Urinary bladder (tissue), 4 donors: ENCODE measurements around the gene HP1BP3. TPM values are rescaled to one million over a fixed set of nuclear protein-coding genes. Genes with fewer than 3 reads are reported as not detected.
"Not testable (repeated sequence)": the region's sequence is repeated elsewhere in the genome, so short reads cannot be mapped to it uniquely, and the experiment has no call there.

Experiments
- DNase-seq: peaks from one replicate; pipeline ENCODE4 v3.0.0-alpha.2; 2015; ENCODE audit errors: extremely low spot score
- H3K27ac ChIP-seq: one replicate; pipeline ENCODE4 v1.5.1; 2013; ENCODE audit warnings: low read depth, mild to moderate bottlenecking, moderate library complexity
- H3K36me3 ChIP-seq: one replicate; pipeline ENCODE4 v1.6.1; 2013; ENCODE audit warnings: mild to moderate bottlenecking, moderate library complexity; ENCODE audit not compliant: insufficient read depth
- H3K4me1 ChIP-seq: one replicate; pipeline ENCODE4 v1.6.1; 2013; ENCODE audit warnings: mild to moderate bottlenecking, moderate library complexity; ENCODE audit not compliant: insufficient read depth
- H3K4me3 ChIP-seq: one replicate; pipeline ENCODE4 v1.5.1; 2013; ENCODE audit warnings: low read depth, low read length
- WGBS: extraction: QIAGEN DNeasy Blood & Tissue Kit; methylation state at CpG from one replicate; pipeline ENCODE4 v1.1.7; 2013; 5-methylcytosine and 5-hydroxymethylcytosine counted together
- polyA plus RNA-seq: library from polyadenylated mRNA; stranded (reverse); fragments of 200-250 nt; gene quantifications from one replicate; pipeline ENCODE4 v1.2.3, GENCODE V29; 2013
- total RNA-seq: library from RNA; depleted of rRNA; stranded (reverse); fragments of >200 nt; gene quantifications from one replicate; pipeline ENCODE4 v1.2.3, GENCODE V29; 2014
- donor health status: healthy with polysubstance abuse.
- donor health status: healthy.

Gene HP1BP3
- total and polyA plus RNA-seq, 2 donors = 186 to 385 TPM

DNA sequence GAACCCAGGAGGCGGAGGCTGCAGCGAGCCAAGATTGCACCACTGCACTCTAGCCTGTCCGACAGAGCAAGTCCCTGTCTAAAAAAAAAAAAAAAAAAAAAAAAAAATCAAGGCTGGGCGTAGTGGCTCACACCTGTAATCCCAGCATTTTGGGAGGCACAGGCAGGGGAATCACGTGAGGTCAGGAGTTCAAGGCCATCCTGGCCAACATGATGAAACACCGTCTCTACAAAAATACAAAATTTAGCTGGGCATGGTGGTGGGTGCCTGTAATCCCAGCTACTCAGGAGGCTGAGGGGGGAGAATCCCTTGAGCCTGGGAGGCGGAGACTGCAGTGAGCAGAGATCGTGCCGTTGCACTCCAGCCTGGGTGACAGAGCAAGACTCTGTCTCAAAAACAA is 2.5 kb upstream of the HP1BP3 start:
- not testable (repeated sequence) for H3K4me3 ChIP-seq

DNA sequence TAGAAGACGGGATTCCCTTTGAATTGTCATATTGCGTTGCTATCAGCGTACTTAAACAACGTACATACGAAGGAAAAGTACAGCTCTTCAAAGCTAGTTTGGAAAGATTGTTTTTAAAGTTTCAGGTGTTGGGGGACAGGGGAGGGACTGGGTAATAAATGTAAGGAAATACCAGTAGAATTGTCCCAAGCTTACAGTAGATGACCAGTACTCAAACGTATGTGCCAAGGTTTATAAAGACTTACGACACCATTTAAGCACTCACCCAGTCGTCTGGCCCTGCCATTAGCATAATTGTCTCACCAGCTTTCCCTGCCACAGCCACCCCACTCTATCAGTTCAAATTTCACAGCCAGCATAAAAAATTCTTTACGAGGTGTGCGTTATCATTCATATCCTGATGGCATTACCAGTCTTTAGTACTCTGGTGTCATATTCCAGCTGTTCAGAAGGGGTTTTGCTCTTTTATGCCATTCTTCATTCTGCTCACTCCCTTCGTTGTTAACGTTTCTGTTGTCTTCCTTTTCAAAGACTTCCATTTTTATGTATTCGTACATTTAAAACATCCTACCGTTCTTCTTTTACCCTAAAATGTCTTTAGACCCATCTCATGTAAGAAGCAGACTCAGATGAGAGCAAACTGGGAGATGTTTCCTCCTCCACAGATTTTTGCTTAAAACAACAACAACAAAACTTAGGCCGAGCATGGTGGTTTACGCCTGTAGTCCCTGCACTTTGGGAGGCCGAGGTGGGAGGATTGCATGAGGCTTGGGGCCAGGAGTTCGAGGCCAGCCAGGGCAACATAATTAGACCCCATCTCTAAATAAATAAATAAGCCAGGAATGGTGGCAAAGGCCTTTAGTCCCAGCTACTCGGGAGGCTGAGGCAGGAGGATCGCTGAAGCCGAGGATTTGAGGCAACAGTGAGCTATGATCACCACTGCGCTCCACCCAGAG is 1.0 kb upstream of the HP1BP3 start:
- Histone ChIP-seq H3K4me3 (peak overlapping the region; percentile 76), H3K36me3 (no peaks in the 10 kb centered on the region), H3K4me1 (no peaks in the 10 kb centered on the region), H3K27ac (peak overlapping the region; percentile 99)
- 39% methylated on average over 22 of the region's 22 CpGs for WGBS
- no peak for DNase-seq

More for the DNA sequence above, 2.5 kb upstream of the HP1BP3 start:
- not testable (repeated sequence) for H3K4me1 ChIP-seq, H3K27ac ChIP-seq, H3K36me3 ChIP-seq, DNase-seq
- WGBS = 91% methylated on average over 9 of the region's 9 CpGs

DNA sequence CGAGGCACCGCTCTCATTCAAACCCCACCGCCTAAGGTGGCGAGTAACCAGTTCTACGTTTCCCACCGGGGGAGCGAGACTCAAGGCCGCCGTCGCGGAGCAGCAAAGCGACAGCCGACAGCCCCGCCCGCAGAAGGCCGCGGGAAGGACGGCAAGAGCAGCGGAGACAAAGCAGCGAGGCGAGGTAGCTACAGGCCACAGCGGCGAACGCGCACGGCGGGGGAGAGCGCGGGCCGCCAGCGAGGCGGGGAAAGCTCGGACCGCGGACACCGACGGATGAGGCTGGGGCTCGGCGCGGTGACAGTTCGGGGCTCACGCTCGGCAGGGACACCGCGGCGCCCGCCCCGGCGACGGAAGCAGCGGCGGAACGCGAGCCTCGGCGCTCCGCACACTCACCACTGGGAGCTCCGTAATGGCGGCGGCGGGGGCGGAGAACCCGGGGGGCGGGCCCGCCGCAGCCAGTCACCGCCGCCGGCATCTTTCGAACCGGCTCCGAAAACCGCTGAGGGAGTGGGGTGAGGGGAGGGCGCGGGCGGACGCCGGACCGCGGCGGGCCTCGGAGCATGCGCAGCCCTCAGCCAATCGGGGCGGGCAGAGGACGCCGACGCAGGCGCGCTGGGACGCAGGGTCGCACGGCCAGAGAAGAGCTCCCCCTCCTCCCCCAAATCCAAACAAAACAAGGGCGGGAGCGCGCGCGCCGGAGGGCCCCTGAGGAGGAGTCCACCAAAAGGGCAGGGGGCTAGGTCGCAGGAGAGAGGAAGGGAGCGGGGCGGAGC is 666 bp downstream of the HP1BP3 start:
- Histone ChIP-seq H3K27ac (peak overlapping the region; percentile 99), H3K4me3 (peak overlapping the region; percentile 76), H3K36me3 (no peaks in the 10 kb centered on the region), H3K4me1 (no peaks in the 10 kb centered on the region)
- under 1% methylated on average over 97 of the region's 102 CpGs for WGBS
- DNase-seq = peak; percentile 84

DNA sequence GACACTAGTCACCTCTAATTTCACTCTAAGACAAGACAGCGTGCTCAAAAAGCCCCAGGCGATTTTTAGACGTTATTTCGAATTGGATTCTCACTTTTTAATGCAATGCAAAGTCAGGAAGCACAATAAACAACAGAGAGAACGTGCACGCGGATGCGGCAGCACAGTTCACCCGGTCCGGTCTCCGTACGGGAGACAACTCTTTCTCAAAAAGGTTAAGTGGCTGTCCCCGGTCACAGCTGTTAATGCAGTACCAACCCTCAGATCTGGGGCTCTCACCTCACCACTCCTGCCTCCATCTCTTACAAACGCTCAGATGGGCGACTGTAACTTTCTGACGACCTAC is 1.2 kb downstream of the HP1BP3 start:
- no peaks in the 10 kb centered on the region for H3K4me1 ChIP-seq
- no peak overlapping the region for H3K27ac ChIP-seq
- WGBS = under 1% methylated on average over 16 of the region's 16 CpGs
- H3K4me3 ChIP-seq = peak overlapping the region; percentile 76
- H3K36me3 ChIP-seq = no peaks in the 10 kb centered on the region
- DNase-seq = no peak

DNA sequence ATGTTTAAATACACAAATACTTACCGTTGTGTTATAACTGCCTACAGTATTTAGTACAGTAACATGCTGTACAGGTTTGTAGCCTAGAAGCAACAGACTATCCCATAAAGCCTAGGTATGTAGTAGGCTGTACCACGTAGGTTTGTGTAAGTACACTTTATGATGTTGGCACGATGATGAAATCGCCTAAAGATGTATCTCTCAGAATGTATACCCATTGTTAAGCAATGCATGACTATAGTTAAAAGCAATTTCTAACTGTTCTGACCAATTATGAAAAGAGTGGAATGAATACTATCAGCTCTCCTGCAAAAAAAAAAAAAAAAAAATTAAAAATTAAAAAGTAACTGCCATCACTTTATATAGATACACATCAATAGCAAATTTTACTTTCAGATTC is 11.4 kb downstream of the HP1BP3 start:
- no peak for DNase-seq
- no peak overlapping the region for H3K27ac ChIP-seq
- H3K4me1 ChIP-seq = no peaks in the 10 kb centered on the region
- WGBS = 89% methylated on average over 4 of the region's 4 CpGs
- no peak overlapping the region for H3K4me3 ChIP-seq
- H3K36me3 ChIP-seq = no peaks in the 10 kb centered on the region

DNA sequence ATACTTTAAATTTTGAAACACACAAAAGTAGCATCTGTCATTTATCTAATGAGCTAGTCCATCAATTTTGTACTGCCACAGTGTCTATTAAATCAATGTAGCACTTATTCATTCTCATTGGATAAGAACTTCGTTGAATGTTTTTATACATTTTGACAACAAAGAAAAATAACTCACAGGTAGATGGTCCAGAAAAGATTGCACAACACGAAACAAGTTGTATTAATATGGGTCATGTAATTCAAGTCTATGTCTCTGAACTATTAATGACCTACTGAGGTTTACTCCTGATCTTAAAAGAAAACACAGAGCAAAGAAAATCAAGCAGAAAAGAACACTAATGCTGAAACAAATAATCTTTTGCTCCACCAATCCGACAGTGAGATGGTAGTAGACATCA is 15.3 kb downstream of the HP1BP3 start:
- WGBS = 93% methylated on average over 3 of the region's 3 CpGs
- no peak overlapping the region for H3K27ac ChIP-seq
- no peaks in the 10 kb centered on the region for H3K4me1 ChIP-seq
- peaks cover 4% of the 10 kb centered on the region for H3K36me3 ChIP-seq
- no peak overlapping the region for H3K4me3 ChIP-seq
- no peak for DNase-seq

DNA sequence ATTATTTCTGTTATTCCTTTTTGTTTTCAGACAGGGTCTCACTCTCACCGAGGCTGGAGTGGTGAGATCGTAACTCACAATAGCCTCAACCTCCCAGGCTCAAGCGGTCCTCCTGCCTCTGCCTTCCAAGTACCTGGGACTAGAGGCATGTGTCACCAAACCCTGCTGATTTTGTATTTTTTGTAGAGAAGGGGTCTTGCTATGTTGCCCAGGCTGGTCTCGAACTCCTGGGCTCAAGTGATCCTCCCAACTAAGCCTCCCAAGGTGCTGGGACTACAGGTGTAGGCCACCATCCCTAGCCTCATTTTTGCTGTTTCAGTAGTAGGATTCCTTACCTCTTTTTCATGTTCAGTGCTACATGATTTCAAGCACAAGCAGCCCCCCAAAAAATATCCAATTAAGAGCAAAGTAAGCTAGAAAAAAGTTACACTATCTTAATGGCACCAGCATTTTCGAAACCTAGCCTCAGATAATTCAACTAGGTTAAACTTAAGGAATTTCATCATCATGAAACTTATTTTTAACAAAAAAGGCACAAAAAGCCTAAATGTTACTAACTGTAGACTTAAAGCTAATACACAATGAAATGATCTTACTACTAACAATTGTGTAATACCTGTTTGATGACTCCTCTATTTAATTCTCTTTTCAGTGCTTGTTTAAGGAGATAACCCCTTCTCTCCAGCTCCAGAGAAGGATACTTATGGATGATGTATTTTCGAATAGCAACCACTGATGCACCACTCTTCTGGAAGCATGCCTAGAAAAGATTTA is 16.6 kb downstream of the HP1BP3 start:
- 91% methylated on average over 6 of the region's 6 CpGs for WGBS
- Histone ChIP-seq H3K4me1 (no peaks in the 10 kb centered on the region), H3K4me3 (no peak overlapping the region), H3K27ac (no peak overlapping the region), H3K36me3 (peaks cover 7% of the 10 kb centered on the region)
- no peak for DNase-seq

DNA sequence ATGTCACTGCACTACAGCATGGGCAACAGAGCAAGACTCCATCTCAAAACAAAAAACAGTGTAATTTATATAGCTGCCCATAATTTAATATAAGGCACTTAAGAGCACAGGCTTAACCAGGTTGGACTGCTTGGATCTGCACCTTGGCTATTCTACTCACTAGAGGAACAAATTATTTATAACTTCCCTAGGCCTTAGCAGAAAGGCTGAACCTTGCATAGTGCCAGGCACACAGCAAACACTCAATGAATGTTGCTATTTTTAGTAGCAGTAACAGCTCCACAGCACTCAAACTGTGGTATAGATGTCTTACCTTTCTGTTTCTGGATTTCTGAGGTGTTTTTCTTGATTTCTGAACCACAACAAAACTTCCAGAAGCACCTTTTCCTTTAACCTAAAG is 19.8 kb downstream of the HP1BP3 start:
- Histone ChIP-seq H3K36me3 (peaks cover 10% of the 10 kb centered on the region), H3K27ac (no peak overlapping the region)

DNA sequence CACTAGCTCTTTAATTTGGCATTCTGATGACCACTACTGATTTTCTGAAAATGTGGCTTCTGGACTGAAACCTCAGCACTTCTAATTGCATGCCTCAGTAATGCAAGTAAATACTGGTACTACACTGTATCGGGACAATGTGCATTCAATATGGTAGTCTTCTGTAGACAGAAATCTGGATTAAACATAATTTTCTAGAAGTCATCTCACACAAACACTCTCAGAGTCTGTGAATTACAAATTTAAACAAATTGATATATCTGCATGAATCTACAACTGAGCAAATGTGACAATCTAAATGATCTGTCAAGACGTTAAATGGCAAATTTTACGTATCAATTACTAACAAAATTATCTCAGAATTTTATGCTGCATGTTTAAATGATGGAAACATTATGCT is 23.7 kb downstream of the HP1BP3 start:
- DNase-seq = no peak
- H3K27ac ChIP-seq = no peak overlapping the region
- H3K36me3 ChIP-seq = peaks cover 10% of the 10 kb centered on the region
- no peaks in the 10 kb centered on the region for H3K4me1 ChIP-seq
- H3K4me3 ChIP-seq = no peak overlapping the region
- 94% methylated on average over 3 of the region's 3 CpGs for WGBS

More for the DNA sequence above, 19.8 kb downstream of the HP1BP3 start:
- no peak for DNase-seq
- no peak overlapping the region for H3K4me3 ChIP-seq
- no peaks in the 10 kb centered on the region for H3K4me1 ChIP-seq

DNA sequence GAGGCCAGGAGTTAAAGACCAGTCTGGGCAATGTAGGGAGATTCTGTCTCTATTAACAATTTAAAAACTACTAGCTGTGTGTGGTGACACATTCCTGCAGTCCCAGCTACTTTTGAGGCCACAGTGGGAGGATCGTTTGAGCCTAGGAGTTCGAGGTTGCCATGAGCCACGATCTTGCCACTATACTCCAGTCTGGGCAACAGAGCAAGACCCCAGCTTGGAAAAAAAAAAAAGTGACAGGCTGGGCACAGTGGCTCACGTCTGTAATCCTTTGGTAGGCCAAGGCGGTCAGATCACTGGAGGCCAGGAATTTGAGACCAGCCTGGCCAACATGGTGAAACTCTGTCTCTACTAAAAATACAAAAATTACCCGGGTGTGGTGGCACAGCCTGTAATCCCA is 26.8 kb downstream of the HP1BP3 start:
- H3K4me3 ChIP-seq = no peak overlapping the region
- peaks cover 3% of the 10 kb centered on the region for H3K36me3 ChIP-seq
- H3K27ac ChIP-seq = no peak overlapping the region
- no peaks in the 10 kb centered on the region for H3K4me1 ChIP-seq
- DNase-seq = no peak
- WGBS = 85% methylated on average over 6 of the region's 6 CpGs

DNA sequence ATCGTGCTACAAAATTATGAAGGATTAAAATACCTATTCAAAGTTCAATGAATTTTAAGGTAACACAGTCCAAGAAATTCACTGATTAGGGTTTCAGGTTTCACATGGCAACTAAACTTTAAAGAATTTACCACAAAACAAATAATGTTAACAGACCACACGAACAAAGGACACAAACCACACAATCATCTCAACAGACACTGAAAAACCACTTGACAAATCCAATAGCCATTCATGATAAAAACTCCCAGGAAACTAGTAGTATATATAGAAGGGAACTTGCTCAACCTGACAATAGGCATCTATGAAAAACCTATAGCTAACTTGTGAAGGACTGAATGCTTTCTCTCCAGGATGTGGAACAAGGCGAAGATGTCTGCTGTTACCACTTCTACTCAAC is 33.5 kb downstream of the HP1BP3 start:
- Histone ChIP-seq H3K36me3 (peaks cover 2% of the 10 kb centered on the region), H3K4me3 (no peak overlapping the region), H3K4me1 (no peaks in the 10 kb centered on the region), H3K27ac (no peak overlapping the region)
- DNase-seq = no peak
- WGBS = 86% methylated on average over 3 of the region's 3 CpGs

DNA sequence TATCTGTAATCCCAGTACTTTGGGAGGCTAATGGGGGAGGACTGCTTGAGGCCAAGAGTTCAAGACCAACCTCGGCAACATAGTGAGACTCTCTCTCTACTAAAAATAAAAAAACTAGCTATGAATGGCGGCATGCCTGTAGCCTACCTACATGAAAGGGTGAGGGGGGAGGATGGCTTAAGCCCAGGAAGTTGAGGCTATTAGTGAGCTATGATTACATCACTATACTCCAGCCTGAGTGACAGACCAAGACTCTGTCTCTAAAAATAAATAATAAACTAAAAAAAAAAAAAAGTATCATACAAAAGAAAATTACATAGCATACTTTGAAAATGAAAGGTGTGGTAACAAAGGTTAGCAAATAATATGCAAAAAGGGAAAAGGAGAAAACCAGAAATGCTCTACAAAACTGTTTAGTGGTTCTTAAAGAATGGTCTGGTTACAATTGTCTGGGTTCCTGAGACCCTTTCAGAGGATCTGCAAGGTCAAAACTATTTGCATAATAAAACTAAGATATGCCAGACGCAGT is 35.6 kb downstream of the HP1BP3 start:
- 80% methylated on average over 3 of the region's 3 CpGs for WGBS

DNA sequence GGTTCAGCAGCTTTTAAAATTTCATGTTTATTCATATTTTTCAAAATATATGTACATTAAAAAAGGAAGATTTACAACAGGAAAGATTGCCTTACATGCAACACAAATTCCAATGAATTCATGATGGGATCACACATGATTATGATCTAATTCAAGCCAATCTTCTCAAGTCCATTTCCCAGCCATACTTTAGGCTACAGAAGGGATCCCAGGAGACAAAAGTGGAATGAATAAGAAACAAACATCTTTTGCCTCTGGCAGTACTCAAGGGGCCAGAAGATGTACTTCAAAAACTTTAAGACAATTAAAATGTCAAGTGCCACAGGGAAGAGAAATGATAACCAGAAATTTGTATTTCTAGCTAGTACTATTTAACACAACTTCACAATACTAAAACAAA is 44.4 kb downstream of the HP1BP3 start:
- DNase-seq = no peak
- H3K36me3 ChIP-seq = peaks cover 8% of the 10 kb centered on the region
- H3K4me3 ChIP-seq = no peak overlapping the region
- H3K4me1 ChIP-seq = no peaks in the 10 kb centered on the region
- H3K27ac ChIP-seq = no peak overlapping the region

More for the DNA sequence above, 35.6 kb downstream of the HP1BP3 start:
- no peak overlapping the region for H3K4me3 ChIP-seq
- H3K4me1 ChIP-seq = no peaks in the 10 kb centered on the region
- DNase-seq = no peak
- H3K27ac ChIP-seq = no peak overlapping the region
- peaks cover 2% of the 10 kb centered on the region for H3K36me3 ChIP-seq
